GM18951 (cell line): ENCODE data around the gene PTPRT.

Experiments
- POLR2A ChIP-seq: IDR thresholded peaks from 4 replicates; pipeline ENCODE4 v1.6.1; 2011; ENCODE audit warnings: mild to moderate bottlenecking; ENCODE audit not compliant: insufficient read length, insufficient read depth; ENCODE audit errors: extremely low read depth
- in situ Hi-C: fragments of 300-500 bp; cut with MboI; formaldehyde crosslinking; loops from one replicate; pipeline ENCODE4 v1.12.0; 2022; ENCODE audit warnings: low sequenced_read_pairs, mixed read lengths, inconsistent platforms; ENCODE audit not compliant: unreplicated experiment

The PTPRT gene

GRCh38 chr20:42295592-42295991, 894.1 kb downstream of the PTPRT start:
- TF ChIP-seq POLR2A: no peak
- in situ Hi-C loops: no loop called here

GRCh38 chr20:42294976-42295375, 894.7 kb downstream of the PTPRT start:
- TF ChIP-seq POLR2A: no peak
- in situ Hi-C loops: no loop called here

- TF ChIP-seq POLR2A: no peak
- in situ Hi-C loops: no loop called here
Observed at GRCh38 chr20:42281801-42282200, 907.9 kb downstream of the PTPRT start.

- in situ Hi-C loops: no loop called here
- TF ChIP-seq POLR2A: no peak
Observed at GRCh38 chr20:42276718-42277602, 912.7 kb downstream of the PTPRT start.

GRCh38 chr20:42274986-42275385, 914.7 kb downstream of the PTPRT start:
- in situ Hi-C loops: no loop called here
- TF ChIP-seq POLR2A: no peak

- in situ Hi-C loops: no loop called here
- TF ChIP-seq POLR2A: no peak
Observed at GRCh38 chr20:42272516-42272915, 917.2 kb downstream of the PTPRT start.

GRCh38 chr20:42270539-42270938, 919.2 kb downstream of the PTPRT start:
- in situ Hi-C loops: no loop called here
- no peak for TF ChIP-seq POLR2A

GRCh38 chr20:42267793-42268384, 921.8 kb downstream of the PTPRT start:
- in situ Hi-C loops: no loop called here
- TF ChIP-seq POLR2A: no peak

- in situ Hi-C loops: no loop called here
- TF ChIP-seq POLR2A: no peak
Observed at GRCh38 chr20:42261766-42262270, 927.9 kb downstream of the PTPRT start.

GRCh38 chr20:42260184-42260583, 929.5 kb downstream of the PTPRT start:
- no peak for TF ChIP-seq POLR2A
- in situ Hi-C loops: no loop called here

- in situ Hi-C loops: no loop called here
- no peak for TF ChIP-seq POLR2A
Observed at GRCh38 chr20:42259389-42259788, 930.3 kb downstream of the PTPRT start.

- TF ChIP-seq POLR2A: no peak
- in situ Hi-C loops: no loop called here
Observed at GRCh38 chr20:42258564-42259302, 931.0 kb downstream of the PTPRT start.

GRCh38 chr20:42255821-42256220, 933.9 kb downstream of the PTPRT start:
- TF ChIP-seq POLR2A: no peak
- in situ Hi-C loops: no loop called here

GRCh38 chr20:42254673-42255072, 935.0 kb downstream of the PTPRT start:
- TF ChIP-seq POLR2A: no peak
- in situ Hi-C loops: no loop called here

GRCh38 chr20:42252116-42252515, 937.6 kb downstream of the PTPRT start:
- in situ Hi-C loops: no loop called here
- TF ChIP-seq POLR2A: no peak
